ENCODE results near the gene LYPD1. TPM values are rescaled to one million over a fixed set of nuclear protein-coding genes. Genes with fewer than 3 reads are reported as not detected.

Gene LYPD1
- total and polyA plus RNA-seq, 7 donors: 0.03 to 0.47 (median 0.04) TPM; not detected in 4

GRCh38 chr2:132609101-132609890 is 60.7 kb downstream of the LYPD1 start:
- ATAC-seq (no peak), DNase-seq (no peak)
- no peak overlapping the region for H3K27ac ChIP-seq
- TF ChIP-seq, protein P1, sequence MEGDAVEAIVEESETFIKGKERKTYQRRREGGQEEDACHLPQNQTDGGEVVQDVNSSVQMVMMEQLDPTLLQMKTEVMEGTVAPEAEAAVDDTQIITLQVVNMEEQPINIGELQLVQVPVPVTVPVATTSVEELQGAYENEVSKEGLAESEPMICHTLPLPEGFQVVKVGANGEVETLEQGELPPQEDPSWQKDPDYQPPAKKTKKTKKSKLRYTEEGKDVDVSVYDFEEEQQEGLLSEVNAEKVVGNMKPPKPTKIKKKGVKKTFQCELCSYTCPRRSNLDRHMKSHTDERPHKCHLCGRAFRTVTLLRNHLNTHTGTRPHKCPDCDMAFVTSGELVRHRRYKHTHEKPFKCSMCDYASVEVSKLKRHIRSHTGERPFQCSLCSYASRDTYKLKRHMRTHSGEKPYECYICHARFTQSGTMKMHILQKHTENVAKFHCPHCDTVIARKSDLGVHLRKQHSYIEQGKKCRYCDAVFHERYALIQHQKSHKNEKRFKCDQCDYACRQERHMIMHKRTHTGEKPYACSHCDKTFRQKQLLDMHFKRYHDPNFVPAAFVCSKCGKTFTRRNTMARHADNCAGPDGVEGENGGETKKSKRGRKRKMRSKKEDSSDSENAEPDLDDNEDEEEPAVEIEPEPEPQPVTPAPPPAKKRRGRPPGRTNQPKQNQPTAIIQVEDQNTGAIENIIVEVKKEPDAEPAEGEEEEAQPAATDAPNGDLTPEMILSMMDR (IDR thresholded peaks at IDR 0.05): no peak
- peaks cover 0 to 2% (median 0%) of the 10 kb centered on the region in 3 donors for H3K27me3 ChIP-seq (ENCODE audit: insufficient read depth in 3 of 3, low read length in 2 of 3)
- no peaks in the 10 kb centered on the region for H3K9me3 ChIP-seq
- H3K4me3 ChIP-seq: no peak overlapping the region
- 89 to 94% (median 93%) methylated on average over 8 of the region's 8 CpGs for WGBS, 3 donors
- no peaks in the 10 kb centered on the region for H3K36me3 ChIP-seq (ENCODE audit: insufficient read depth in 1 of 2, low read depth in 1 of 2)
- H3K4me1 ChIP-seq: no peaks in the 10 kb centered on the region
- intact Hi-C loops (cut with DNase I): no loop called here

DNA sequence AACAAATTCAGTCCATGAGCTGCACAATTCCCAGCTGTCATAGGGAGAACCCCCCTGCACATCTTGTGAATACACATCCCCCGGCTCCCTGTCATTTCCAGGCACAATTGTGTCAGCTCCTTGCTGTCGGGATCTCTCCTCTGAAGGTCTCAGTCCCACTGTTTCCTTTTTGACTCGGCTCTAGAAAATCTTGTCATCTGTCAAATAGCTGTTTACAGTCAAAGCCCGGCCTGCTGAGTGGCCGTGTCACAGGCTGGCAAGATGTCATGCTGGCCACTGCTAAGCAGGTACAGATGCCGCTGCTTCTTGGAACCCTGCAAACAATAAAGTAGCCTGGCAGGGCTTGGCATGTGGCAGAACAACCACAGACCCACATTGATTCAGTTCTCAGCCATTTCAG is 61.7 kb downstream of the LYPD1 start:
- intact Hi-C loops (cut with DNase I): no loop called here
- no peak for ATAC-seq
- WGBS, 3 donors: 56 to 75% (median 61%) methylated on average over 6 of the region's 6 CpGs

GRCh38 chr2:132607426-132608090 is 62.4 kb downstream of the LYPD1 start:
- DNase-seq (no peak), ATAC-seq (no peak)
- intact Hi-C loops (cut with DNase I): no loop called here
- Histone ChIP-seq H3K27me3 (ENCODE audit: insufficient read depth in 3 of 3, low read length in 2 of 3) (peaks cover 0 to 2% (median 0%) of the 10 kb centered on the region in 3 donors), H3K27ac (no peak overlapping the region), H3K4me1 (no peaks in the 10 kb centered on the region), H3K9me3 (no peaks in the 10 kb centered on the region), H3K4me3 (no peak overlapping the region), H3K36me3 (ENCODE audit: insufficient read depth in 1 of 2, low read depth in 1 of 2) (no peaks in the 10 kb centered on the region)
- TF ChIP-seq, protein P1 (IDR thresholded peaks at IDR 0.05): no peak
- WGBS, 3 donors: 56 to 68% (median 67%) methylated on average over 4 of the region's 4 CpGs

More for the DNA sequence above, 61.7 kb downstream of the LYPD1 start:
- no peaks in the 10 kb centered on the region for H3K36me3 ChIP-seq (ENCODE audit: insufficient read depth in 1 of 2, low read depth in 1 of 2)
- no peaks in the 10 kb centered on the region for H3K4me1 ChIP-seq
- no peak overlapping the region for H3K4me3 ChIP-seq
- no peak overlapping the region for H3K27ac ChIP-seq
- no peak for DNase-seq
- TF ChIP-seq, protein P1 (IDR thresholded peaks at IDR 0.05): no peak
- H3K9me3 ChIP-seq: no peaks in the 10 kb centered on the region
- peaks cover 0 to 2% (median 0%) of the 10 kb centered on the region in 3 donors for H3K27me3 ChIP-seq (ENCODE audit: insufficient read depth in 3 of 3, low read length in 2 of 3)

DNA sequence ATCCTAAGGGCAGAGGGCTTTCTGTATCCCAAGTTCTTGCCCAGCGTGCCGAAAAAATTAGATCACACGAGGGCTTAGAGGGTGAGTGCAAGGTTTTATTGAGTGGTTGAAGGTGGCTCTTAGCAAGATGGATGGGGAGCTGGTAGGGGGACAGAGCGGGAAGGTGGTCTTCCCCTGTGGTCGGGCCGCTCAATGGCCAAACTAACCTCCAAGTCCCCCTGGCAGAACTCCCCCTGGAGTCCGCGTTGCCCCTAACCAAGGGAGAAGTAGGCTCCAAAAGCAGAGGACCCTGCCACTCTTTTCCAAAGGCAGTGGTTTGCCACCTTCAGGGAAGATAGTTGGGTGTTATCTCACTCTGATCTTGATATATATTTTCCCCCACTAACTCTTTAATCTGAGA is 63.4 kb downstream of the LYPD1 start:
- DNase-seq (no peak), ATAC-seq (no peak)
- no peak overlapping the region for H3K27ac ChIP-seq
- TF ChIP-seq, protein P1 (IDR thresholded peaks at IDR 0.05): no peak
- H3K4me1 ChIP-seq: no peaks in the 10 kb centered on the region
- H3K36me3 ChIP-seq (ENCODE audit: insufficient read depth in 1 of 2, low read depth in 1 of 2): no peaks in the 10 kb centered on the region
- intact Hi-C loops (cut with DNase I): no loop called here
- H3K9me3 ChIP-seq: no peaks in the 10 kb centered on the region
- peaks cover 0 to 2% (median 0%) of the 10 kb centered on the region in 3 donors for H3K27me3 ChIP-seq (ENCODE audit: insufficient read depth in 3 of 3, low read length in 2 of 3)
- no peak overlapping the region for H3K4me3 ChIP-seq
- WGBS, 3 donors: 93 to 94% (median 93%) methylated on average over 8 of the region's 8 CpGs

Measured in psoas muscle (tissue), 8 donors.